HG03575 (cell line): ENCODE data around the gene BBS12.

ENCODE experiments used
- ATAC-seq: cut with Tn5 transposase; IDR thresholded peaks from one replicate; pipeline ENCODE4 v1.9.1; 2021; ENCODE audit not compliant: unreplicated experiment, insufficient number of reproducible peaks, low FRiP score; ENCODE audit errors: extremely low read depth

Gene BBS12

GRCh38 chr4:122710434-122711308 lies 21.8 kb upstream of the BBS12 start:
- ATAC-seq = peak; percentile 56

- ATAC-seq = no peak
Measured at GRCh38 chr4:122711919-122712318, 20.6 kb upstream of the BBS12 start.

- ATAC-seq = no peak
Measured at GRCh38 chr4:122712782-122713181, 19.7 kb upstream of the BBS12 start.

- no peak for ATAC-seq
Measured at GRCh38 chr4:122715221-122715620, 17.3 kb upstream of the BBS12 start.

- ATAC-seq = peak; percentile 80
Measured at GRCh38 chr4:122716825-122717448, 15.6 kb upstream of the BBS12 start.

- ATAC-seq = no peak
Measured at GRCh38 chr4:122718281-122718680, 14.2 kb upstream of the BBS12 start.

- no peak for ATAC-seq
Measured at GRCh38 chr4:122722256-122722655, 10.2 kb upstream of the BBS12 start.

GRCh38 chr4:122728856-122729255 lies 3.6 kb upstream of the BBS12 start:
- no peak for ATAC-seq

GRCh38 chr4:122731676-122732075 lies 828 bp upstream of the BBS12 start:
- no peak for ATAC-seq

GRCh38 chr4:122733787-122734120 lies 1.2 kb downstream of the BBS12 start:
- ATAC-seq = no peak

- ATAC-seq = no peak
Measured at GRCh38 chr4:122739174-122739573, 6.7 kb downstream of the BBS12 start.

GRCh38 chr4:122742933-122743829 lies 10.7 kb downstream of the BBS12 start:
- ATAC-seq = no peak

GRCh38 chr4:122744229-122744628 lies 11.7 kb downstream of the BBS12 start:
- no peak for ATAC-seq

GRCh38 chr4:122746485-122746965 lies 14.0 kb downstream of the BBS12 start:
- ATAC-seq = no peak

GRCh38 chr4:122747068-122747467 lies 14.6 kb downstream of the BBS12 start:
- no peak for ATAC-seq

- no peak for ATAC-seq
Measured at GRCh38 chr4:122747883-122748282, 15.4 kb downstream of the BBS12 start.

GRCh38 chr4:122749704-122750454 lies 17.4 kb downstream of the BBS12 start:
- no peak for ATAC-seq

GRCh38 chr4:122755675-122756074 lies 23.2 kb downstream of the BBS12 start:
- no peak for ATAC-seq

GRCh38 chr4:122758033-122758432 lies 25.5 kb downstream of the BBS12 start:
- no peak for ATAC-seq
